ENCODE data around the gene TEX51. TPM values are rescaled to one million over a fixed set of nuclear protein-coding genes. Genes with fewer than 3 reads are reported as not detected.

Gene TEX51
- total RNA-seq, 2 donors from 2014 or later, result 1.3 TPM; not detected in 1

DNA sequence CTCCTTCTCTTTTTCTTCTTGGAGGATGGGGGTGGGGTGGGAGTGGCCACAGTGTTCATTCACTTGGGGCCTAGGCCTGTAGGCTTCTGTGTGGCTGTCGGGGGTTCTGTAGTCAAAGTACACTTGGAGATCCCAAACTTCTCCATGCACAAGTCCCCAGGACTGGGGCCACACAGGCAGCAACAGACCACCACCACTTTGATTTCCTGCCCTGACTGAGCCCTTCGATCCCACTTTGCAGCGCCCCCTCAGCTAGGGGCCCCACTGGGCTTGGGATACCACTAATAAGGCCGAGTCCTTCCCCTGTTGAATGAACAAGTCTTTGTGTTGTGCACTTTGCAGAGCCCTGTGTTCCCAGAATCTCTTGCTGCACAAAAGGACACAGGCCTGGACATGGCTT is 5.5 kb upstream of the TEX51 start:
- 97% methylated on average over 4 of the region's 4 CpGs for WGBS
- no peak for TF ChIP-seq POLR2AphosphoS5 (IDR thresholded peaks at IDR 0.05)
- no peak for TF ChIP-seq POLR2A (IDR thresholded peaks at IDR 0.05)
- TF ChIP-seq, protein P1, sequence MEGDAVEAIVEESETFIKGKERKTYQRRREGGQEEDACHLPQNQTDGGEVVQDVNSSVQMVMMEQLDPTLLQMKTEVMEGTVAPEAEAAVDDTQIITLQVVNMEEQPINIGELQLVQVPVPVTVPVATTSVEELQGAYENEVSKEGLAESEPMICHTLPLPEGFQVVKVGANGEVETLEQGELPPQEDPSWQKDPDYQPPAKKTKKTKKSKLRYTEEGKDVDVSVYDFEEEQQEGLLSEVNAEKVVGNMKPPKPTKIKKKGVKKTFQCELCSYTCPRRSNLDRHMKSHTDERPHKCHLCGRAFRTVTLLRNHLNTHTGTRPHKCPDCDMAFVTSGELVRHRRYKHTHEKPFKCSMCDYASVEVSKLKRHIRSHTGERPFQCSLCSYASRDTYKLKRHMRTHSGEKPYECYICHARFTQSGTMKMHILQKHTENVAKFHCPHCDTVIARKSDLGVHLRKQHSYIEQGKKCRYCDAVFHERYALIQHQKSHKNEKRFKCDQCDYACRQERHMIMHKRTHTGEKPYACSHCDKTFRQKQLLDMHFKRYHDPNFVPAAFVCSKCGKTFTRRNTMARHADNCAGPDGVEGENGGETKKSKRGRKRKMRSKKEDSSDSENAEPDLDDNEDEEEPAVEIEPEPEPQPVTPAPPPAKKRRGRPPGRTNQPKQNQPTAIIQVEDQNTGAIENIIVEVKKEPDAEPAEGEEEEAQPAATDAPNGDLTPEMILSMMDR (IDR thresholded peaks at IDR 0.05), result no peak
- no peaks in the 10 kb centered on the region for H3K4me1 ChIP-seq (replicated peaks)
- intact Hi-C loops (cut with DNase I), result no loop called here
- no peaks in the 10 kb centered on the region for H3K9me3 ChIP-seq
- H3K27me3 ChIP-seq (replicated peaks; ENCODE audit: insufficient read depth), result no peaks in the 10 kb centered on the region
- no peak for DNase-seq (ENCODE audit: low spot score)
- H3K36me3 ChIP-seq, result no peaks in the 10 kb centered on the region
- no peak overlapping the region for H3K4me3 ChIP-seq
- no peak overlapping the region for H3K27ac ChIP-seq

DNA sequence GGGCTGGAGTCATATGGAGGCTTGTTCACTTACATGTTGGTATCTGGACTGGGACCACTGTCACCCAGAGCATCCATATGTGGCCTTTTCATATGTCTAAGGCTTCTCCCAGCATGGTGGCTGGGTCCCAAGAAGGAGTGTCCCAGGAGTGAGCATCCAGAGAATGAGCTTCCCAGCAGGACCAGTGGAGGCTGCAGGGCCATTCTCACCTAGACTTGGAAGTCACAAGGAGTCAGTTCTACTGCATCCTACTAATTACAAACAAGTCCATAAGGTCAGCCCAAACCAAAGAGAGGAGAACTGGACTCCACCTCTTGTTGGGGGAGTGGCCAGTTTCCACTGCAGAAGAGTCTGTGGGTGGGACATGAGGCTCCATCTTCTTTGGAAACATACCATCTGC is 5.1 kb upstream of the TEX51 start:
- Histone ChIP-seq H3K36me3 (no peaks in the 10 kb centered on the region), H3K9me3 (no peaks in the 10 kb centered on the region), H3K4me1 (replicated peaks) (no peaks in the 10 kb centered on the region), H3K27me3 (replicated peaks; ENCODE audit: insufficient read depth) (no peaks in the 10 kb centered on the region), H3K27ac (no peak overlapping the region), H3K4me3 (no peak overlapping the region)
- TF ChIP-seq, protein P1 (IDR thresholded peaks at IDR 0.05), result no peak
- TF ChIP-seq POLR2AphosphoS5 (IDR thresholded peaks at IDR 0.05), result no peak
- no peak for TF ChIP-seq POLR2A (IDR thresholded peaks at IDR 0.05)
- no peak for DNase-seq (ENCODE audit: low spot score)
- intact Hi-C loops (cut with DNase I), result no loop called here

DNA sequence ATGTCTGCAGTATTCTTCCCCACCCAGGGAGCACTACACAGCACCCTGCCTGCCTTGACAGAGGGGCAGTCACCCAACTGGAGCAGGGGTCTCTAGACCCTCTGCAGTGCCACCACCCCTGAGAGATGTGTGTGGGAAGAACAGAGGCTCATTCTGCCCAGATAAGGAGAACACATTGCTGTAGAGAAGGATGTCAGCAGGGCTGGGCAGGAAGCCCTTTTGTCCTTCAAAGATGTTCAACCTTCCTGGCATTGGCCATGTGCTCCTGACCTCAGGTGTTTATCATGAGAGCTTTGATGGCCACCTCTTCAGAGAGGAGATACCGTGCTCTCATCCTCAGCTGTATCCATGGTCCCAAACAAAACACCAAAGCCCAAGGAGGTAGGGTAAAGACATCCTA is 4.6 kb upstream of the TEX51 start:
- Histone ChIP-seq H3K4me1 (replicated peaks) (no peaks in the 10 kb centered on the region), H3K27me3 (replicated peaks; ENCODE audit: insufficient read depth) (no peaks in the 10 kb centered on the region), H3K36me3 (no peaks in the 10 kb centered on the region), H3K27ac (no peak overlapping the region), H3K4me3 (no peak overlapping the region), H3K9me3 (no peaks in the 10 kb centered on the region)
- TF ChIP-seq, protein P1 (IDR thresholded peaks at IDR 0.05), result no peak
- no peak for TF ChIP-seq POLR2A (IDR thresholded peaks at IDR 0.05)
- intact Hi-C loops (cut with DNase I), result no loop called here
- DNase-seq (ENCODE audit: low spot score), result no peak
- 94% methylated on average over 1 of the region's 1 CpG for WGBS

DNA sequence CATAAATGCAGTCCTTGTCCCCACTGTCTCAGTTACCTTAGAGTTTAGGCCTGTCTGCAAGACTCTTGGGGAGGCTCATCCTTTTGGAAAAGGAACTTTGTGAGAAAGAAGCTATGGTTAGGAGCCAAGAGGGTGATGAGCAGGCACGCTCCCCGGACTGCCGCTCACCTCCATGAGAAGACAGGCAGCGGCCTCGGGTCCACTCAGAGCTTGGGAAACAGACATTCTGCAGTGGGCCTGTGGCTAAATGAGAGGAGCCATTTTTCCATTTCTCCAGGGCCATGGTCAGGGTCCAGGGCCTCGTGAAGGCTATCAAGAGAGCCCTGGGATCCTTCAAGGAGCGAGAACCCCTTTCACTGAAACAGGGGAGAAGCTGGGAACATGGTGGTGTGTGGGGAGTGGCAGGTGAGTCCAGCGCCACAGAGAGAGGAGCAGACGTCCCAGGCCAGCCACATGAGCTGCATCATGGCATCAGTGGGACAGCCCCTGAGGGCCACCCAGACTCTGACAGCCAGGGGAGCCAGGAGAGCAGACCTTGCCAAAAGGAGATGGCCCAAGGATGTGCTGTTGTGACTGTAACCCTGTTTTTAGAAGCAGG is 4.0 kb upstream of the TEX51 start:
- Histone ChIP-seq H3K9me3 (no peaks in the 10 kb centered on the region), H3K4me3 (no peak overlapping the region), H3K27ac (no peak overlapping the region), H3K27me3 (replicated peaks; ENCODE audit: insufficient read depth) (no peaks in the 10 kb centered on the region), H3K4me1 (replicated peaks) (no peaks in the 10 kb centered on the region), H3K36me3 (no peaks in the 10 kb centered on the region)
- TF ChIP-seq, protein P1 (IDR thresholded peaks at IDR 0.05), result no peak
- no peak for TF ChIP-seq POLR2A (IDR thresholded peaks at IDR 0.05)
- TF ChIP-seq POLR2AphosphoS5 (IDR thresholded peaks at IDR 0.05), result no peak
- intact Hi-C loops (cut with DNase I), result no loop called here
- 92% methylated on average over 9 of the region's 9 CpGs for WGBS
- no peak for DNase-seq (ENCODE audit: low spot score)

DNA sequence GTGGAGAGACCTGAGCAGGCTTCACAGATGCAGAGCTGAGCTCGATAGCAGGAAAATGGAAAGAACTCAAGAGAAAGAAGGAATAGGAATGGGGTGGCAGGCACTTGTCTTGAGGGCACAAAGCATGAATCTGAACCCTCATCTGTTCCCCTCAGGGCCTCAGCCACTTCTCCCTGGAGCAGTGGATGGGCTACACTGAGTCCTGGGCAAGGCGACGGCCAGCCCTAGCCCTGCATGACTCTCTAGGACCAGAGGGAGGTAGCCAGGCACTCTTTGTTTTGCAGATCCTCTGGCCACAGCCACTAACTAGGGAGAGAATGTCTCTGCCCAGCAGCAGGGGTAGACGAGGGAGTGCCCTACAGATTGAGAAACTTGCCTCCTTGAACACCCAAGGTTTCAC is 3.4 kb upstream of the TEX51 start:
- WGBS, result 67% methylated on average over 4 of the region's 4 CpGs
- H3K27ac ChIP-seq, result no peak overlapping the region
- TF ChIP-seq, protein P1 (IDR thresholded peaks at IDR 0.05), result no peak
- TF ChIP-seq POLR2A (IDR thresholded peaks at IDR 0.05), result no peak
- TF ChIP-seq POLR2AphosphoS5 (IDR thresholded peaks at IDR 0.05), result no peak

More for the DNA sequence above, 3.4 kb upstream of the TEX51 start:
- Histone ChIP-seq H3K27me3 (replicated peaks; ENCODE audit: insufficient read depth) (no peaks in the 10 kb centered on the region), H3K36me3 (no peaks in the 10 kb centered on the region), H3K4me3 (no peak overlapping the region), H3K4me1 (replicated peaks) (no peaks in the 10 kb centered on the region), H3K9me3 (no peaks in the 10 kb centered on the region)
- intact Hi-C loops (cut with DNase I), result no loop called here
- DNase-seq (ENCODE audit: low spot score), result no peak

Measured in prostate gland (tissue), 2 donors.